Suprapubic skin (tissue), 4 donors: Measurements from ENCODE around the gene MCOLN2. TPM values are rescaled to one million over a fixed set of nuclear protein-coding genes. Genes with fewer than 3 reads are reported as not detected.

Experiments used
- DNase-seq, 2 donors: peaks; one replicate each; pipeline ENCODE4 v3.0.0-alpha.2; 2019; ENCODE audit warnings: low spot score in 2 of 2
- H3K27ac ChIP-seq: fragments of 200-600 bp; sonication (generic); one replicate; pipeline ENCODE4 v1.5.1; 2019
- H3K27me3 ChIP-seq: fragments of 200-600 bp; sonication (generic); one replicate; pipeline ENCODE4 v1.5.1; 2019
- H3K36me3 ChIP-seq: fragments of 200-600 bp; sonication (generic); one replicate; pipeline ENCODE4 v1.5.1; 2019
- H3K4me1 ChIP-seq: fragments of 200-600 bp; sonication (generic); one replicate; pipeline ENCODE4 v1.5.1; 2019
- H3K4me3 ChIP-seq: fragments of 200-600 bp; sonication (generic); one replicate; pipeline ENCODE4 v1.5.1; 2019; ENCODE audit warnings: mild to moderate bottlenecking
- H3K9me3 ChIP-seq: fragments of 200-600 bp; sonication (generic); one replicate; pipeline ENCODE4 v1.5.1; 2019
- EP300 ChIP-seq: sonication (generic); formaldehyde crosslinking; IDR thresholded peaks from one replicate; pipeline ENCODE4 v1.6.1; 2017; ENCODE audit warnings: antibody characterized with exemption
- POLR2A ChIP-seq, 2 donors: fragments of 450-650 bp; IDR thresholded peaks; one replicate each; pipeline ENCODE4 v1.6.1; 2017; ENCODE audit warnings: antibody characterized with exemption in 2 of 2, mild to moderate bottlenecking in 2 of 2, moderate library complexity in 2 of 2
- POLR2AphosphoS5 ChIP-seq, 3 donors: sonication (generic); formaldehyde crosslinking; IDR thresholded peaks; one replicate each; pipeline ENCODE4 v1.6.1; 2017; ENCODE audit warnings: antibody characterized with exemption in 3 of 3
- WGBS: methylation state at CpG from one replicate; pipeline ENCODE4 v1.1.5; 2018; 5-methylcytosine and 5-hydroxymethylcytosine counted together
- total RNA-seq, 4 donors: library from RNA; depleted of rRNA; stranded (reverse); fragments of >200 nt; gene quantifications; one replicate each; pipeline ENCODE4 v1.1.0, GENCODE V29; 2016
- TF ChIP-seq, protein P1 (sequence below), 2 donors: fragments of 200-600 bp in 1 of 2; fragments of 450-650 bp in 1 of 2; sonication (generic) in 1 of 2; IDR thresholded peaks; one replicate each; pipeline ENCODE4 v1.5.1; 2016 to 2019; ENCODE audit warnings: antibody characterized with exemption in 2 of 2, mild to moderate bottlenecking in 1 of 2, moderate library complexity in 1 of 2

The MCOLN2 gene
- total RNA-seq: 1 to 10 TPM in 3 of 4 donors, under 1 TPM in 1; 0.72 to 9.8 (median 2.7) TPM

GRCh38 chr1:84996846-84997666, at the start of gene MCOLN2:
Gene MCOLN2 (minus strand): TSS chr1:84997113. CDS start chr1:84996872, 241 bp downstream.
- H3K9me3 ChIP-seq: no peaks in the 10 kb centered on the region
- TF ChIP-seq POLR2AphosphoS5 (IDR thresholded peaks at IDR 0.05) (no peak), POLR2A (IDR thresholded peaks at IDR 0.05) (no peak), EP300 (no peak)
- TF ChIP-seq, protein P1, sequence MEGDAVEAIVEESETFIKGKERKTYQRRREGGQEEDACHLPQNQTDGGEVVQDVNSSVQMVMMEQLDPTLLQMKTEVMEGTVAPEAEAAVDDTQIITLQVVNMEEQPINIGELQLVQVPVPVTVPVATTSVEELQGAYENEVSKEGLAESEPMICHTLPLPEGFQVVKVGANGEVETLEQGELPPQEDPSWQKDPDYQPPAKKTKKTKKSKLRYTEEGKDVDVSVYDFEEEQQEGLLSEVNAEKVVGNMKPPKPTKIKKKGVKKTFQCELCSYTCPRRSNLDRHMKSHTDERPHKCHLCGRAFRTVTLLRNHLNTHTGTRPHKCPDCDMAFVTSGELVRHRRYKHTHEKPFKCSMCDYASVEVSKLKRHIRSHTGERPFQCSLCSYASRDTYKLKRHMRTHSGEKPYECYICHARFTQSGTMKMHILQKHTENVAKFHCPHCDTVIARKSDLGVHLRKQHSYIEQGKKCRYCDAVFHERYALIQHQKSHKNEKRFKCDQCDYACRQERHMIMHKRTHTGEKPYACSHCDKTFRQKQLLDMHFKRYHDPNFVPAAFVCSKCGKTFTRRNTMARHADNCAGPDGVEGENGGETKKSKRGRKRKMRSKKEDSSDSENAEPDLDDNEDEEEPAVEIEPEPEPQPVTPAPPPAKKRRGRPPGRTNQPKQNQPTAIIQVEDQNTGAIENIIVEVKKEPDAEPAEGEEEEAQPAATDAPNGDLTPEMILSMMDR (IDR thresholded peaks at IDR 0.05): peak in 1 of 2 donors; percentile 11
- H3K4me3 ChIP-seq: peak within 1 kb of the TSS; percentile 67
- H3K27me3 ChIP-seq: peaks cover 24% of the 10 kb centered on the region
- WGBS: 2% methylated on average over 25 of the region's 87 CpGs
- H3K4me1 ChIP-seq: peaks cover 25% of the 10 kb centered on the region
- DNase-seq: no peak
- no peak within 1 kb of the TSS for H3K27ac ChIP-seq
- H3K36me3 ChIP-seq: no peaks in the 10 kb centered on the region

DNA sequence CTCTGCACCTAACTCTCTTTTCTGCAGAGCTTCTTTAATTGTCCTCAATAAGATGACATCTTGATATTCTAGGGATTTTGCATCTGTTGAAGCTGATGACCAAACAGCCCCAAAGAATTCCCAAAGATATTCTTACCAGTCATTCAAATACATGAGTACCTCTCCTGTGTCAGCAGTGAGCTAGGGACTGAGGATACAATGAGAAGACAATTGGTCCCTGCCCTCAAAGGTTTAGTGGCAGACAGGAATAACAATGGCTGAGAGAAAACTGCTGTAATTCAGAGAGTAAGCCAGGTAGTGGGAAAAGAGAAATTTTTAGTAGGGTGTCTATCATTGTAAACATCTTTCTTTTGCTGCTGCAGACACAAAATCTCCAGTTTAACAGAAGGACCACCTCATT, 45.5 kb upstream of the MCOLN2 start:
- Histone ChIP-seq H3K4me3 (no peak overlapping the region), H3K27ac (no peak overlapping the region), H3K4me1 (peaks cover 3% of the 10 kb centered on the region), H3K27me3 (peaks cover 13% of the 10 kb centered on the region), H3K9me3 (no peaks in the 10 kb centered on the region), H3K36me3 (no peaks in the 10 kb centered on the region)
- no peak for DNase-seq
- TF ChIP-seq EP300 (no peak), POLR2AphosphoS5 (IDR thresholded peaks at IDR 0.05) (no peak), POLR2A (IDR thresholded peaks at IDR 0.05) (no peak)
- TF ChIP-seq, protein P1 (IDR thresholded peaks at IDR 0.05): no peak

- 95% methylated on average over 5 of the region's 5 CpGs for WGBS
- H3K27ac ChIP-seq: no peak overlapping the region
- DNase-seq: no peak
- H3K4me3 ChIP-seq: no peak overlapping the region
- H3K9me3 ChIP-seq: no peaks in the 10 kb centered on the region
- TF ChIP-seq, protein P1 (IDR thresholded peaks at IDR 0.05): no peak
- TF ChIP-seq EP300 (no peak), POLR2AphosphoS5 (IDR thresholded peaks at IDR 0.05) (no peak), POLR2A (IDR thresholded peaks at IDR 0.05) (no peak)
- no peaks in the 10 kb centered on the region for H3K4me1 ChIP-seq
- H3K27me3 ChIP-seq: peaks cover 7% of the 10 kb centered on the region
- H3K36me3 ChIP-seq: no peaks in the 10 kb centered on the region
Observed at GRCh38 chr1:85041793-85042192, 44.9 kb upstream of the MCOLN2 start.

GRCh38 chr1:85033221-85033620, 36.3 kb upstream of the MCOLN2 start:
- no peaks in the 10 kb centered on the region for H3K4me1 ChIP-seq
- no peaks in the 10 kb centered on the region for H3K36me3 ChIP-seq
- 83% methylated on average over 2 of the region's 2 CpGs for whole genome bisulfite sequencing
- no peak overlapping the region for H3K27ac ChIP-seq
- H3K27me3 ChIP-seq: no peaks in the 10 kb centered on the region
- TF ChIP-seq EP300 (no peak), POLR2A (IDR thresholded peaks at IDR 0.05) (no peak), POLR2AphosphoS5 (IDR thresholded peaks at IDR 0.05) (no peak)
- TF ChIP-seq, protein P1 (IDR thresholded peaks at IDR 0.05): no peak
- no peak for DNase-seq
- H3K4me3 ChIP-seq: no peak overlapping the region
- H3K9me3 ChIP-seq: no peaks in the 10 kb centered on the region

GRCh38 chr1:85030536-85030935, 33.6 kb upstream of the MCOLN2 start:
- no peak for TF ChIP-seq EP300
- no peak for TF ChIP-seq POLR2AphosphoS5 (IDR thresholded peaks at IDR 0.05)
- TF ChIP-seq POLR2A (IDR thresholded peaks at IDR 0.05): no peak
- TF ChIP-seq, protein P1 (IDR thresholded peaks at IDR 0.05): no peak

More at GRCh38 chr1:85030536-85030935, 33.6 kb upstream of the MCOLN2 start:
- Histone ChIP-seq H3K36me3 (no peaks in the 10 kb centered on the region), H3K27me3 (no peaks in the 10 kb centered on the region), H3K4me3 (no peak overlapping the region), H3K27ac (no peak overlapping the region), H3K4me1 (no peaks in the 10 kb centered on the region), H3K9me3 (no peaks in the 10 kb centered on the region)
- DNase-seq: no peak
